ENCODE results near the gene CMTR1. TPM values are rescaled to one million over a fixed set of nuclear protein-coding genes. Genes with fewer than 3 reads are reported as not detected.

CMTR1 gene
- total RNA-seq, 2 experiments from 2014 or later: 32.3 to 42.8 TPM

DNA sequence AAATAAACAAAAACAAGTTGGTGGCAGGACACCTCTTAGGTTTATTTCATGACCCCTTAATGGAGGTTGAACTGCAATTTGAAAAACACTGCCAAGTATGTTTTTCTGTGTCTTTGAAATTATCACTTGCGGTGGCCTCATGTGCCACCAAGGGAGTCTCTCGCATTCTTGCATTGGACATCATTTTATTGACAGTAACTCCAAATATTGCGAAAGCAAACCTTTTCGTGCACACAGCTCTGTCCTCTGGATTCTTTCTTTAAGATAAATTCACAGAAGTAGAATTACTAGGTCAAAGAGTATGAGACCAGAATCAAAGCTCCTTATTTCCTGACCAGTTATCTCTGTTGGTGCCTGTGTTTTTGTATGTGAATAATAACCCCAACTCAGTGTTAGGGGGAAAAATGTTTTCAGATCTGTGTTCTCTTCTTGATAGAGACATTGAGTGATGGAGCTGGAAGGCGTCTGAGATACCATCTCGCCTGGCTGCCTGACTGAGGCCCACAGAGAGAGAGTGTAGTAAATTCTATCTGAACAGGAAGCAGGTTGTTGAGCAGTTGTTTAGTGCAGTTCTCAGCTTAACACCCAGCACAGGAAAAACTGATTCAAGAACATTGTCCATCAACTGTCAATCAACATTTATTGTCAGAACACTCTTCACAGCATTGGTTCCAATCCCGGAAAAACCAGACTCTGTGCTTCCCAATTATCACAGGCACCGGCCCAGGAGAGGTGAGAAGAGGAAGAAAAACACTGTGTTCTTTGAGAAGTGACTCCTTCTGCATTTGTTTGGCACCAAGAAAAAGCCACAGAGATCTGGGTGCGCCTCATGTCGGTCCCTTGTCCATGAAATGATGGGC, 68.8 kb downstream of the CMTR1 start:
- peak; percentile 26 for DNase-seq (ENCODE audit: low spot score)
- ChIA-PET CTCF (ENCODE audit: unreplicated experiment) (no interaction called here), POLR2A (interaction anchor here (0.6 to 2.0 kb wide), 5 partner anchors 11 to 264 kb away, joined by 3 to 6 read pairs (median 3); no protein-coding TSS in a partner anchor)
- TF ChIP-seq, protein P1, sequence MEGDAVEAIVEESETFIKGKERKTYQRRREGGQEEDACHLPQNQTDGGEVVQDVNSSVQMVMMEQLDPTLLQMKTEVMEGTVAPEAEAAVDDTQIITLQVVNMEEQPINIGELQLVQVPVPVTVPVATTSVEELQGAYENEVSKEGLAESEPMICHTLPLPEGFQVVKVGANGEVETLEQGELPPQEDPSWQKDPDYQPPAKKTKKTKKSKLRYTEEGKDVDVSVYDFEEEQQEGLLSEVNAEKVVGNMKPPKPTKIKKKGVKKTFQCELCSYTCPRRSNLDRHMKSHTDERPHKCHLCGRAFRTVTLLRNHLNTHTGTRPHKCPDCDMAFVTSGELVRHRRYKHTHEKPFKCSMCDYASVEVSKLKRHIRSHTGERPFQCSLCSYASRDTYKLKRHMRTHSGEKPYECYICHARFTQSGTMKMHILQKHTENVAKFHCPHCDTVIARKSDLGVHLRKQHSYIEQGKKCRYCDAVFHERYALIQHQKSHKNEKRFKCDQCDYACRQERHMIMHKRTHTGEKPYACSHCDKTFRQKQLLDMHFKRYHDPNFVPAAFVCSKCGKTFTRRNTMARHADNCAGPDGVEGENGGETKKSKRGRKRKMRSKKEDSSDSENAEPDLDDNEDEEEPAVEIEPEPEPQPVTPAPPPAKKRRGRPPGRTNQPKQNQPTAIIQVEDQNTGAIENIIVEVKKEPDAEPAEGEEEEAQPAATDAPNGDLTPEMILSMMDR (conservative IDR thresholded peaks at IDR 0.05; ENCODE audit: low read length): no peak
- no peak for TF ChIP-seq EZH2phosphoT487 (IDR thresholded peaks at IDR 0.05; ENCODE audit: borderline replicate concordance, low read depth, low read length)
- H3K27ac ChIP-seq (ENCODE audit: low read depth, low read length, poor library complexity, severe bottlenecking): no peak overlapping the region
- H4K20me1 ChIP-seq (ENCODE audit: insufficient read depth, low read length): no peaks in the 10 kb centered on the region
- BruUV-seq (replicated peaks): no TSS peak
- H3K9me3 ChIP-seq (ENCODE audit: low read length): no peaks in the 10 kb centered on the region
- H3K4me2 ChIP-seq (ENCODE audit: low read length): 0 out of 2 replicates have a peak overlapping the region, but pooled peaks have one; percentile 58
- peaks cover 55% of the 10 kb centered on the region for H3K4me1 ChIP-seq (ENCODE audit: insufficient read depth, low read length, poor library complexity, severe bottlenecking)
- H3K36me3 ChIP-seq (ENCODE audit: insufficient read depth, low read length): no peaks in the 10 kb centered on the region
- no peak overlapping the region for H3K4me3 ChIP-seq (ENCODE audit: low read depth, low read length, poor library complexity, severe bottlenecking)
- H3K79me2 ChIP-seq (ENCODE audit: insufficient read depth, low read depth, low read length): peaks cover 15% of the 10 kb centered on the region; the same call in 1 of the 2 replicates
- no peaks in the 10 kb centered on the region for H3K9me2 ChIP-seq (ENCODE audit: insufficient read depth, low read length)
- intact Hi-C loops (cut with micrococcal nuclease; ENCODE audit: unreplicated experiment): no loop called here
- peak overlapping the region; percentile 99 for H2AFZ ChIP-seq (ENCODE audit: low read length)

- intact Hi-C loops (cut with micrococcal nuclease; ENCODE audit: unreplicated experiment): no loop called here
- peak; percentile 33 for DNase-seq (ENCODE audit: low spot score)
- BruUV-seq (replicated peaks): no TSS peak
- peak overlapping the region; percentile 9 for H3K4me3 ChIP-seq (ENCODE audit: low read depth, low read length, poor library complexity, severe bottlenecking)
- no peaks in the 10 kb centered on the region for H3K9me3 ChIP-seq (ENCODE audit: low read length)
- ChIA-PET POLR2A (interaction anchor here (0.6 to 4.1 kb wide), 6 partner anchors 11 to 280 kb away, joined by 3 to 16 read pairs (median 3); no protein-coding TSS in a partner anchor), CTCF (ENCODE audit: unreplicated experiment) (interaction anchor here (0.6 kb wide), 1 partner anchor 63 kb away, joined by 3 read pairs; no protein-coding TSS in a partner anchor)
- H3K9me2 ChIP-seq (ENCODE audit: insufficient read depth, low read length): no peaks in the 10 kb centered on the region
- no peaks in the 10 kb centered on the region for H3K36me3 ChIP-seq (ENCODE audit: insufficient read depth, low read length)
- peak overlapping the region; percentile 58 for H3K4me2 ChIP-seq (ENCODE audit: low read length)
- peaks cover 14% of the 10 kb centered on the region; the same call in 1 of the 2 replicates for H3K79me2 ChIP-seq (ENCODE audit: insufficient read depth, low read depth, low read length)
- TF ChIP-seq, protein P1 (conservative IDR thresholded peaks at IDR 0.05; ENCODE audit: low read length): no peak
- TF ChIP-seq EZH2phosphoT487 (IDR thresholded peaks at IDR 0.05; ENCODE audit: borderline replicate concordance, low read depth, low read length): no peak
- H2AFZ ChIP-seq (ENCODE audit: low read length): peak overlapping the region; percentile 99
- no peaks in the 10 kb centered on the region for H4K20me1 ChIP-seq (ENCODE audit: insufficient read depth, low read length)
- peak overlapping the region; percentile 20 for H3K27ac ChIP-seq (ENCODE audit: low read depth, low read length, poor library complexity, severe bottlenecking)
- H3K4me1 ChIP-seq (ENCODE audit: insufficient read depth, low read length, poor library complexity, severe bottlenecking): peaks cover 51% of the 10 kb centered on the region
Observed at GRCh38 chr6:37502703-37503291, 69.8 kb downstream of the CMTR1 start.
